GM23338 (cell line): Measurements from ENCODE around the gene ATAD2B.

Experiments
- CTCF ChIP-seq, 2 experiments: fragments of 200-600 bp in 1 of 2; sonication (generic) in 1 of 2; conservative IDR thresholded peaks; 2 replicates each; pipeline versions ENCODE4 v1.5.1 to v1.6.1; 2016 to 2017; ENCODE audit warnings: antibody characterized with exemption in 2 of 2, low read depth in 2 of 2, mild to moderate bottlenecking in 2 of 2, moderate library complexity in 1 of 2
- EZH2 ChIP-seq: fragments of 200-600 bp; sonication (generic); IDR thresholded peaks from one replicate; pipeline ENCODE4 v1.8.0; 2017; ENCODE audit warnings: antibody characterized with exemption, mild to moderate bottlenecking, low read depth; ENCODE audit not compliant: unreplicated experiment
- EZH2phosphoT487 ChIP-seq: fragments of 200-600 bp; sonication (generic); IDR thresholded peaks from one replicate; pipeline ENCODE4 v1.8.1; 2018; ENCODE audit warnings: antibody characterized with exemption; ENCODE audit not compliant: unreplicated experiment
- POLR2AphosphoS5 ChIP-seq: IDR thresholded peaks from 2 replicates; pipeline ENCODE4 v1.6.1; 2016; ENCODE audit warnings: antibody characterized with exemption, low read depth
- REST ChIP-seq: IDR thresholded peaks from one replicate; pipeline ENCODE4 v1.6.1; 2018; ENCODE audit warnings: antibody characterized with exemption; ENCODE audit not compliant: unreplicated experiment
- ZNF114 ChIP-seq: fragments of 250-450 bp; sonication (Bioruptor Pico); IDR thresholded peaks from 2 replicates; pipeline ENCODE4 v1.5.0; 2020; ENCODE audit warnings: mild to moderate bottlenecking, moderate library complexity
- ZNF462 ChIP-seq: fragments of 250-450 bp; sonication (Bioruptor Pico); IDR thresholded peaks from 2 replicates; pipeline ENCODE4 v1.5.0; 2020; ENCODE audit warnings: mild to moderate bottlenecking, moderate library complexity

GRCh38 chr2:23788100-23788499 is 138.8 kb downstream of the ATAD2B start:
- TF ChIP-seq CTCF (conservative IDR thresholded peaks at IDR 0.05; ENCODE audit: low read depth in 2 of 2) (no peak), EZH2 (no peak), POLR2AphosphoS5 (no peak), ZNF462 (no peak), REST (no peak), EZH2phosphoT487 (no peak), ZNF114 (CRISPR knock-in tag) (no peak)
